Raji (cell line): ENCODE results near the gene TMEM163.

ENCODE experiments used
- POLR2A ChIP-seq: IDR thresholded peaks from 2 replicates; pipeline ENCODE4 v1.6.1; 2011; ENCODE audit warnings: low read depth, low read length, control low read depth; ENCODE audit not compliant: insufficient read depth

Gene TMEM163

GRCh38 chr2:134458473-134458853 is 260.3 kb downstream of the TMEM163 start:
- TF ChIP-seq POLR2A, result no peak

- TF ChIP-seq POLR2A, result no peak
These were observed 260.9 kb downstream of the TMEM163 start for GRCh38 chr2:134457765-134458472.

GRCh38 chr2:134457353-134457752 is 261.4 kb downstream of the TMEM163 start:
- TF ChIP-seq POLR2A, result no peak

GRCh38 chr2:134455426-134455825 is 263.4 kb downstream of the TMEM163 start:
- TF ChIP-seq POLR2A, result no peak

GRCh38 chr2:134454931-134455330 is 263.9 kb downstream of the TMEM163 start:
- no peak for TF ChIP-seq POLR2A

- TF ChIP-seq POLR2A, result no peak
These were observed 264.4 kb downstream of the TMEM163 start for GRCh38 chr2:134454426-134454825.

GRCh38 chr2:134453973-134454372 is 264.8 kb downstream of the TMEM163 start:
- TF ChIP-seq POLR2A, result no peak

- no peak for TF ChIP-seq POLR2A
These were observed 265.3 kb downstream of the TMEM163 start for GRCh38 chr2:134453476-134453875.

- no peak for TF ChIP-seq POLR2A
These were observed 266.6 kb downstream of the TMEM163 start for GRCh38 chr2:134452042-134452733.

- TF ChIP-seq POLR2A, result no peak
These were observed 267.5 kb downstream of the TMEM163 start for GRCh38 chr2:134451347-134451630.

- TF ChIP-seq POLR2A, result no peak
These were observed 268.9 kb downstream of the TMEM163 start for GRCh38 chr2:134449751-134450513.

GRCh38 chr2:134449157-134449556 is 269.6 kb downstream of the TMEM163 start:
- no peak for TF ChIP-seq POLR2A

- TF ChIP-seq POLR2A, result no peak
These were observed 270.1 kb downstream of the TMEM163 start for GRCh38 chr2:134448650-134449049.

GRCh38 chr2:134447669-134448068 is 271.1 kb downstream of the TMEM163 start:
- no peak for TF ChIP-seq POLR2A

- no peak for TF ChIP-seq POLR2A
These were observed 272.3 kb downstream of the TMEM163 start for GRCh38 chr2:134446383-134447017.

- no peak for TF ChIP-seq POLR2A
These were observed 272.8 kb downstream of the TMEM163 start for GRCh38 chr2:134445985-134446382.
